ENCODE measurements around the gene LRAT. TPM values are rescaled to one million over a fixed set of nuclear protein-coding genes. Genes with fewer than 3 reads are reported as not detected.

Gene LRAT
- total RNA-seq, 2 donors from 2014 or later = 0.07 to 0.42 TPM

DNA sequence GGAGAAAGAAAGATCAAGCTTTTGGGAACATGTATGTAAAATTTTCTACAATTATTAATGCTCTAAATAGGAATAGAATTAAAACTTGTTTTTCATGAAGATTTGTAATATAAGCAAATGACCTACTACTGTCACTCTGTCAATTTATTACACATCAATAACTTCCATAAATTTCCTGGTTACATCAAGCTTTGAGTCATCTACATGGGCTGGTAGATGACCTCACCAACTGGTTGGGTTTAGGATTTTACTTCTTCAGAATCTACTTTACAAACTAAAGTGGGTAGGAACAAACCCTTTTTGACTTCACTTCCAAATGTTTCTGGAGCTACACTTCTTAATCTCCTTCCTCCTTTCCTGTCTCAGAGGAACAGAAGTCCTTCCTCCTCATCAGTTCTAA lies 12.0 kb upstream of the LRAT start:
- H3K9ac ChIP-seq (ENCODE audit: low read depth in 2 of 2, low read length in 2 of 2) = no peak overlapping the region
- no peaks in the 10 kb centered on the region for H3K27me3 ChIP-seq
- no peaks in the 10 kb centered on the region for H3K36me3 ChIP-seq
- DNase-seq = no peak
- H3K27ac ChIP-seq = no peak overlapping the region
- H3K4me3 ChIP-seq = no peak overlapping the region
- no peaks in the 10 kb centered on the region for H3K9me3 ChIP-seq
- intact Hi-C loops (cut with DNase I) = no loop called here
- TF ChIP-seq, protein P1, sequence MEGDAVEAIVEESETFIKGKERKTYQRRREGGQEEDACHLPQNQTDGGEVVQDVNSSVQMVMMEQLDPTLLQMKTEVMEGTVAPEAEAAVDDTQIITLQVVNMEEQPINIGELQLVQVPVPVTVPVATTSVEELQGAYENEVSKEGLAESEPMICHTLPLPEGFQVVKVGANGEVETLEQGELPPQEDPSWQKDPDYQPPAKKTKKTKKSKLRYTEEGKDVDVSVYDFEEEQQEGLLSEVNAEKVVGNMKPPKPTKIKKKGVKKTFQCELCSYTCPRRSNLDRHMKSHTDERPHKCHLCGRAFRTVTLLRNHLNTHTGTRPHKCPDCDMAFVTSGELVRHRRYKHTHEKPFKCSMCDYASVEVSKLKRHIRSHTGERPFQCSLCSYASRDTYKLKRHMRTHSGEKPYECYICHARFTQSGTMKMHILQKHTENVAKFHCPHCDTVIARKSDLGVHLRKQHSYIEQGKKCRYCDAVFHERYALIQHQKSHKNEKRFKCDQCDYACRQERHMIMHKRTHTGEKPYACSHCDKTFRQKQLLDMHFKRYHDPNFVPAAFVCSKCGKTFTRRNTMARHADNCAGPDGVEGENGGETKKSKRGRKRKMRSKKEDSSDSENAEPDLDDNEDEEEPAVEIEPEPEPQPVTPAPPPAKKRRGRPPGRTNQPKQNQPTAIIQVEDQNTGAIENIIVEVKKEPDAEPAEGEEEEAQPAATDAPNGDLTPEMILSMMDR (IDR thresholded peaks at IDR 0.05) = no peak
- H3K4me1 ChIP-seq = no peaks in the 10 kb centered on the region

DNA sequence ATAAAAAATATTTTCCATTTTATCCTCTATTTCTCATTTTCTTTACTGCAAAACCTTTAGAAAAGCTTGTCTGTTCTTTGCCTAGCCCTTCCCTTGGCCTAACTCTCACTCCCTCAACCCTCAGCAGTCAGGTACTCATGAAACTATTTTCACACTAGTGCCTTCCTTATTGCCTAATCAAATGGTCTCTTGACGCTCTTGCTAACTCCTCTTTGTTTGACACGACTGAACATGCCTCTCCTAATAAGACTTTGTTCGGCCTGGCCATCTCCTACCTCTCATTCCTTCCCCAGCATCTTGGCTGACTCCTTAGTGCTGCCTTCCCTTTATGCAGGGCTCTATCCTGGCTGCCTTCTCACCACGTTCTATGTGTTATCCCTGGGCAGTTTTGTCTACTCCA lies 11.1 kb upstream of the LRAT start:
- Histone ChIP-seq H3K4me3 (no peak overlapping the region), H3K9me3 (no peaks in the 10 kb centered on the region), H3K4me1 (no peaks in the 10 kb centered on the region), H3K36me3 (no peaks in the 10 kb centered on the region), H3K27me3 (no peaks in the 10 kb centered on the region), H3K9ac (ENCODE audit: low read depth in 2 of 2, low read length in 2 of 2) (no peak overlapping the region), H3K27ac (no peak overlapping the region)
- no peak for DNase-seq
- intact Hi-C loops (cut with DNase I) = no loop called here
- TF ChIP-seq, protein P1 (IDR thresholded peaks at IDR 0.05) = no peak

DNA sequence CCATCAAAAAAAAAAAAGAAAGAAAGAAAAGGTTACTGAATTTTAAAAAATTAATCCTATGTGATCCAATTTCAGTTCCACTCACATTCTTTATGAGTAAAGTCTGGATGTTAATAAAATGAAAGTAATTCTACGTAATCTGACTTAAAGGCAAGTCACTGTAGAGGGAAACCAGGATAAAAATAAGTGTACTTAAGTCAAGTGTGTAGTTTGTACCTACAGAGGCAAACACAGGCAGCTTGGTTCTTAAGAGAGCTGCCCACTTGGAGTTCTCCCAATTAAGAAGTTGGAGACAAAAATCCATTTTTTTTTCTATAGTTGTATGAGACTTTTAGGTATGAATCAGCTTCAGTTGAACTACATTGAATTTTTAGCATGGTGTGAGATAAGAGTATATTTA lies 7.0 kb upstream of the LRAT start:
- intact Hi-C loops (cut with DNase I) = no loop called here
- DNase-seq = no peak
- Histone ChIP-seq H3K4me3 (no peak overlapping the region), H3K4me1 (no peaks in the 10 kb centered on the region), H3K9ac (ENCODE audit: low read depth in 2 of 2, low read length in 2 of 2) (no peak overlapping the region), H3K36me3 (no peaks in the 10 kb centered on the region), H3K9me3 (no peaks in the 10 kb centered on the region), H3K27me3 (no peaks in the 10 kb centered on the region), H3K27ac (no peak overlapping the region)
- TF ChIP-seq, protein P1 (IDR thresholded peaks at IDR 0.05) = no peak

DNA sequence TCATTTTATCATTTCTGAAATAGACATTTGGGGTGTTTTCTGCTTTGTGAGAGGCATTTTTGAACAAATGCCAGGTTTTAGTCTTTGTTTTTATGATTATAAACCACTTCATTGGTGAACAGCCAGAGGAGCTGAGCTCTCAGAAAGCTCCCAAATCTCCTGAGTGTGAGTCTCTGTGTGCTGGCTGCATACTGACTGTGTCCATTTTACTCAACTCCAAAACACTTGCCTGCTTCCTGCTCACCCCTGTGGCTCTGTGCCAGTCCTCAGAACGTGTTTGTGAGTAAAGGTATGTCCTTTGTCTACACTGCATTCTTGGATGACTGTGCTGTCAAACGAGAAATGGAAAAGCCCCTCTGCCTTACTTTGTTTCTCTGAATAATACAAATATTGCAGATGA lies 5.4 kb upstream of the LRAT start:
- no peak overlapping the region for H3K27ac ChIP-seq
- no peak for DNase-seq
- TF ChIP-seq, protein P1 (IDR thresholded peaks at IDR 0.05) = no peak
- no peaks in the 10 kb centered on the region for H3K9me3 ChIP-seq
- H3K4me1 ChIP-seq = no peaks in the 10 kb centered on the region
- peaks cover 10% of the 10 kb centered on the region for H3K27me3 ChIP-seq
- intact Hi-C loops (cut with DNase I) = no loop called here
- H3K9ac ChIP-seq (ENCODE audit: low read depth in 2 of 2, low read length in 2 of 2) = no peak overlapping the region
- no peak overlapping the region for H3K4me3 ChIP-seq
- no peaks in the 10 kb centered on the region for H3K36me3 ChIP-seq

DNA sequence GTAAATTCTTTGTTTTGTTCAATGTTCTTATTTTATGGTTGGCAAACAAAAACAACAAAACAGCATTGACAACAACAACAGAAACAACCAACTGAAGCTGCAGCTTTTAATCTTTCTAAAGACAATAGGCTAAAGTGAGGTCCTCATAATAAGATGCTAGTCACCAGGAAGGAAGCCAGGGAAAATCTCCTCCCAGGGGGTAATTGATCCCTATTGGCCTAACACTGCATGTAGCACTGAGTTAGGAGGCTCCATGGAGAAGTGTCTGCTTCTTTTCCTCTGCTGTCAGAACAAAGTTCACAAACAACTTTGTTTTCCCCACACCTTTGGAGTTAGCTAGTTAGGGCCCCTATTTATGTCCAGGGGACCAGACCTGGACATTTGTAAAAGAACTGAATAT lies 4.7 kb upstream of the LRAT start:
- H3K27me3 ChIP-seq = peaks cover 14% of the 10 kb centered on the region
- no peaks in the 10 kb centered on the region for H3K36me3 ChIP-seq
- H3K27ac ChIP-seq = no peak overlapping the region
- TF ChIP-seq, protein P1 (IDR thresholded peaks at IDR 0.05) = no peak
- no peak overlapping the region for H3K4me3 ChIP-seq
- H3K4me1 ChIP-seq = no peaks in the 10 kb centered on the region
- no peaks in the 10 kb centered on the region for H3K9me3 ChIP-seq
- DNase-seq = no peak
- no peak overlapping the region for H3K9ac ChIP-seq (ENCODE audit: low read depth in 2 of 2, low read length in 2 of 2)
- intact Hi-C loops (cut with DNase I) = no loop called here

DNA sequence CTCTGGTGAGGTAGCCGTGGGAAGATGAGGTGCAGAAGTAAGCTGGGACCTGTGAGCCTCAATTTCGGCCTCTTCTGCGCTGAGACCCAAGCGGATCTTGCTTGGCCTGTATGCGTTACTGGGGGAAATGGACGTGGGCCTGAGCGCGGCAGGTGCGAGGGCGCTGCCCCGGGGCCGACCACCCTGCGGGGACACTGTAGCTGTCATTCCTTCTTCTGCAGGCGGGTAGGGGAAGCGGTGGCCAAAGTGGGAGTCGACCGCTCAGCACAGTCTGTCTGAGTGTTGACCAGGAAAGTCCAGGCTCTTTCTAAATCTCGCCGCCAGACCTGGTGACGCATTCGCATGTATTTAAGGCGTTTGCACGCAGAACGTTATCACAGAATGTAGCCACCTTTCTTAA lies 3.3 kb upstream of the LRAT start:
- intact Hi-C loops (cut with DNase I) = no loop called here
- TF ChIP-seq, protein P1 (IDR thresholded peaks at IDR 0.05) = no peak
- Histone ChIP-seq H3K4me3 (no peak overlapping the region), H3K27ac (no peak overlapping the region), H3K36me3 (no peaks in the 10 kb centered on the region), H3K9me3 (no peaks in the 10 kb centered on the region), H3K27me3 (peaks cover 21% of the 10 kb centered on the region), H3K4me1 (peaks cover 4% of the 10 kb centered on the region), H3K9ac (ENCODE audit: low read depth in 2 of 2, low read length in 2 of 2) (no peak overlapping the region)
- DNase-seq = no peak
